Ovary (tissue), 9 donors: ENCODE measurements around the gene GTF2IRD1. TPM values are rescaled to one million over a fixed set of nuclear protein-coding genes. Genes with fewer than 3 reads are reported as not detected.
"Not testable (repeated sequence)": the region's sequence is repeated elsewhere in the genome, so short reads cannot be mapped to it uniquely, and the experiment has no call there.

Source experiments
- DNase-seq, 5 donors: peaks; one replicate each; pipeline ENCODE4 v3.0.0-alpha.2; 2019 to 2020
- H3K27ac ChIP-seq, 2 donors: fragments of 200-600 bp; one replicate each; pipeline versions ENCODE4 v1.5.1 to v1.8.0; 2019 to 2022
- H3K27me3 ChIP-seq: fragments of 200-600 bp; one replicate; pipeline ENCODE4 v1.8.0; 2022
- H3K36me3 ChIP-seq: fragments of 200-600 bp; sonication (generic); one replicate; pipeline ENCODE4 v1.5.1; 2019
- H3K4me1 ChIP-seq: one replicate; pipeline ENCODE4 v1.8.1; 2013; ENCODE audit warnings: mild to moderate bottlenecking, moderate library complexity; ENCODE audit not compliant: insufficient read depth
- H3K4me3 ChIP-seq: fragments of 200-600 bp; sonication (generic); one replicate; pipeline ENCODE4 v1.5.1; 2017
- H3K9me3 ChIP-seq, 2 donors: fragments of 200-600 bp in 1 of 2; sonication (generic) in 1 of 2; one replicate each; pipeline versions ENCODE4 v1.5.1 to v1.8.1; 2013 to 2019; ENCODE audit warnings: mild to moderate bottlenecking in 1 of 2, moderate library complexity in 1 of 2
- EP300 ChIP-seq: sonication (generic); formaldehyde crosslinking; IDR thresholded peaks from one replicate; pipeline ENCODE4 v1.6.1; 2017; ENCODE audit warnings: antibody characterized with exemption
- POLR2A ChIP-seq: fragments of 450-650 bp; IDR thresholded peaks from one replicate; pipeline ENCODE4 v1.6.1; 2017; ENCODE audit warnings: antibody characterized with exemption, mild to moderate bottlenecking, moderate library complexity
- WGBS, 3 donors: extraction: QIAGEN DNeasy Blood & Tissue Kit in 1 of 3; methylation state at CpG; one replicate each; pipeline versions ENCODE4 v1.1.5 to v1.1.7; 2013 to 2017; 5-methylcytosine and 5-hydroxymethylcytosine counted together
- intact Hi-C, 4 donors: fragments of 100-400 bp; cut with DNase I; formaldehyde crosslinking; loops; one replicate each; pipeline versions ENCODE4 v1.11.0 to v1.15.1; 2022 to 2023
- polyA plus RNA-seq, 2 donors: library from polyadenylated mRNA; stranded (reverse); fragments of 200-250 nt in 1 of 2; fragments of 350-450 nt in 1 of 2; fragmentation: Illumina TruSeq in 1 of 2; extraction: RNeasy Lipid Tissue Mini Kit (QIAGEN cat#74804) in 1 of 2; gene quantifications; one replicate each; pipeline ENCODE4 v1.2.3, GENCODE V29; 2013 to 2014
- total RNA-seq, 7 donors: library from RNA; depleted of rRNA in 2 of 7; stranded (reverse); fragments of >200 nt in 2 of 7; fragmentation: NEBNext Ultra II Directional in 3 of 7; extraction: Animal tissue kit (Norgen Biotek cat#: 25700) in 3 of 7; gene quantifications; one replicate each; pipeline versions ENCODE4 v1.1.0 to v1.2.4, GENCODE V29; 2016 to 2023
- TF ChIP-seq, protein P1 (sequence below), 3 donors: fragments of 450-650 bp in 2 of 3; fragments of 200-600 bp in 1 of 3; IDR thresholded peaks; one replicate each; pipeline versions ENCODE4 v1.5.1 to v1.8.0; 2016 to 2022; ENCODE audit warnings: antibody characterized with exemption in 3 of 3, mild to moderate bottlenecking in 1 of 3
- donor health status: DM: no; HTN: no; CAD: no; lungs with moderate emphysema.
- donor health status: DM: no; HTN: no; CAD: no.
- donor health status: Bipolar disorder and iron deficiency.
- donor health status: DM: yes; HTN: yes; CAD: no.
- donor health status: DM: no; HTN: no; CAD: no.
- donor health status: DM: yes; HTN: yes; CAD: no.

GTF2IRD1 gene
- total and polyA plus RNA-seq, 9 donors, result 12.0 to 39.0 (median 28.0) TPM

GRCh38 chr7:74424291-74424880, 29.3 kb upstream of the GTF2IRD1 start:
- Histone ChIP-seq H3K4me1 (no peaks in the 10 kb centered on the region), H3K36me3 (no peaks in the 10 kb centered on the region), H3K27me3 (no peaks in the 10 kb centered on the region), H3K27ac (no peak overlapping the region), H3K9me3 (no peaks in the 10 kb centered on the region), H3K4me3 (no peak overlapping the region)
- DNase-seq, result no peak
- 85 to 90% (median 89%) methylated on average over 10 of the region's 10 CpGs for WGBS, 3 donors
- TF ChIP-seq, protein P1, sequence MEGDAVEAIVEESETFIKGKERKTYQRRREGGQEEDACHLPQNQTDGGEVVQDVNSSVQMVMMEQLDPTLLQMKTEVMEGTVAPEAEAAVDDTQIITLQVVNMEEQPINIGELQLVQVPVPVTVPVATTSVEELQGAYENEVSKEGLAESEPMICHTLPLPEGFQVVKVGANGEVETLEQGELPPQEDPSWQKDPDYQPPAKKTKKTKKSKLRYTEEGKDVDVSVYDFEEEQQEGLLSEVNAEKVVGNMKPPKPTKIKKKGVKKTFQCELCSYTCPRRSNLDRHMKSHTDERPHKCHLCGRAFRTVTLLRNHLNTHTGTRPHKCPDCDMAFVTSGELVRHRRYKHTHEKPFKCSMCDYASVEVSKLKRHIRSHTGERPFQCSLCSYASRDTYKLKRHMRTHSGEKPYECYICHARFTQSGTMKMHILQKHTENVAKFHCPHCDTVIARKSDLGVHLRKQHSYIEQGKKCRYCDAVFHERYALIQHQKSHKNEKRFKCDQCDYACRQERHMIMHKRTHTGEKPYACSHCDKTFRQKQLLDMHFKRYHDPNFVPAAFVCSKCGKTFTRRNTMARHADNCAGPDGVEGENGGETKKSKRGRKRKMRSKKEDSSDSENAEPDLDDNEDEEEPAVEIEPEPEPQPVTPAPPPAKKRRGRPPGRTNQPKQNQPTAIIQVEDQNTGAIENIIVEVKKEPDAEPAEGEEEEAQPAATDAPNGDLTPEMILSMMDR (IDR thresholded peaks at IDR 0.05), result no peak
- TF ChIP-seq EP300, result no peak
- TF ChIP-seq POLR2A, result no peak
- intact Hi-C loops, result loop anchor here in 1 of 4 donors (10.0 kb wide), 1 partner anchor 120 kb away; no protein-coding TSS in a partner anchor

DNA sequence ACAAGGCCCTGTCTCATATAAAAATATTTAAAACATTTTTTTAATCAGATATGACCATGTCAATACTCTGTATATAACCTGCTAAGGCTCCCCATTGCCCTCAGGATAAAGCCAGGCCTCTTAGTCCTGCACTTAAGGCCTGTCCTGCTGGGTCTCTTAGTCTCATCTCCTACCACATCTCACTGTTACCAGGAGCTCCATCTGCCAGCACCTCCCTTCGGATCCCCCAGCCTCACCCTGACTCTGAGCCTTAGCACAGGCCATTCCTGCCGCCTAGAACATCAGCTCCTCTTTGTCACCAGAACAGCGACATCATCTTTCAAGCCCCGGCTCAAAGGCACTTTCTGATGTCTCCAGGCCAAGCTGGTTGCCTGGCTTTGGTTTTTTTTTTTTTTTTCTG, 25.7 kb upstream of the GTF2IRD1 start:
- H3K36me3 ChIP-seq, result no peaks in the 10 kb centered on the region
- H3K4me1 ChIP-seq, result no peaks in the 10 kb centered on the region
- 93 to 95% (median 93%) methylated on average over 4 of the region's 4 CpGs for WGBS, 3 donors
- TF ChIP-seq, protein P1 (IDR thresholded peaks at IDR 0.05), result no peak
- TF ChIP-seq POLR2A (no peak), EP300 (no peak)
- no peaks in the 10 kb centered on the region for H3K27me3 ChIP-seq
- intact Hi-C loops, result loop anchor here in 1 of 4 donors (10.0 kb wide), 1 partner anchor 117 kb away; no protein-coding TSS in a partner anchor
- no peak for DNase-seq
- H3K4me3 ChIP-seq, result no peak overlapping the region
- H3K27ac ChIP-seq, result no peak overlapping the region
- H3K9me3 ChIP-seq, result no peaks in the 10 kb centered on the region

DNA sequence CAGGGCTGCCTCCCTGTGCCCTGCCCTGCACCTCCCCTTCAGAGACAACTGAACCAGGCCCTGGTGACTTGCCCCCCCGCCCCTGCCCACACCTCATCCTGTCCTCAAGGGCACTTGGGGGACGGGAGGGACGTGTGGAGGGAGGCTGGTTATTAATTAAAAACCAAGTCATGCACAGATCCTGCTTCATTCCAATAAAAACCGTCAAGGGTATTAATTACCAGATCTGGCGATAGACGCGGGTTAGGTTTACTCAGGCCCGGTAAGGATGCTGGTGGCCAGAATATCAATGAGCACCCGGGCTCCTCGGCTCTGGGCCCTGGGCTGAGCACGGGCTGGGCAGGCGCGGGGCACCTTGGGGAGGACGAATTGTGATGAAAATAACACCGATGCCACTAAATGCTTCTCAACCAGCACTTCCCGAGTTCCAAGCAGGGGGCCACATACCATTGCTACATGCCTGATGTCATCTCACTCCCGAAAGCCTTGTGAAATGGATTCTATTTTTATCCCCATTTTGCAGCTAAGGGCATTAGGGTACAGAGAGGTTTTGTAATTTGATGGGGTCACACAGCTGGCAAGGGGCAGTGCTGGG, 24.5 kb upstream of the GTF2IRD1 start:
- H3K27ac ChIP-seq, result no peak overlapping the region
- no peak for DNase-seq
- intact Hi-C loops, result loop anchor here in 1 of 4 donors (10.0 kb wide), 1 partner anchor 116 kb away; no protein-coding TSS in a partner anchor
- no peaks in the 10 kb centered on the region for H3K27me3 ChIP-seq
- H3K4me3 ChIP-seq, result no peak overlapping the region
- 61 to 68% (median 66%) methylated on average over 17 of the region's 17 CpGs for WGBS, 3 donors
- no peaks in the 10 kb centered on the region for H3K36me3 ChIP-seq
- no peaks in the 10 kb centered on the region for H3K4me1 ChIP-seq
- TF ChIP-seq, protein P1 (IDR thresholded peaks at IDR 0.05), result no peak
- TF ChIP-seq POLR2A, result no peak
- TF ChIP-seq EP300, result no peak
- no peaks in the 10 kb centered on the region for H3K9me3 ChIP-seq

GRCh38 chr7:74430409-74430808, 23.3 kb upstream of the GTF2IRD1 start:
- H3K9me3 ChIP-seq, DNase-seq, H3K36me3 ChIP-seq, H3K4me1 ChIP-seq, H3K27ac ChIP-seq, H3K4me3 ChIP-seq, H3K27me3 ChIP-seq: not testable (repeated sequence)
- intact Hi-C loops, result loop anchor here in 1 of 4 donors (5.0 kb wide), 1 partner anchor 102 kb away; no protein-coding TSS in a partner anchor
- WGBS, 3 donors, result 83 to 88% (median 88%) methylated on average over 9 of the region's 9 CpGs

- no peaks in the 10 kb centered on the region for H3K9me3 ChIP-seq
- no peak for DNase-seq
- H3K4me1 ChIP-seq, result no peaks in the 10 kb centered on the region
- TF ChIP-seq, protein P1 (IDR thresholded peaks at IDR 0.05), result no peak
- TF ChIP-seq EP300 (no peak), POLR2A (no peak)
- no peaks in the 10 kb centered on the region for H3K27me3 ChIP-seq
- H3K4me3 ChIP-seq, result no peak overlapping the region
- no peak overlapping the region for H3K27ac ChIP-seq
- 68 to 76% (median 72%) methylated on average over 12 of the region's 12 CpGs for WGBS, 3 donors
- intact Hi-C loops, result loop anchor here in 1 of 4 donors (5.0 kb wide), 1 partner anchor 101 kb away; no protein-coding TSS in a partner anchor
- H3K36me3 ChIP-seq, result no peaks in the 10 kb centered on the region
Measured at GRCh38 chr7:74430961-74431466, 22.7 kb upstream of the GTF2IRD1 start.

DNA sequence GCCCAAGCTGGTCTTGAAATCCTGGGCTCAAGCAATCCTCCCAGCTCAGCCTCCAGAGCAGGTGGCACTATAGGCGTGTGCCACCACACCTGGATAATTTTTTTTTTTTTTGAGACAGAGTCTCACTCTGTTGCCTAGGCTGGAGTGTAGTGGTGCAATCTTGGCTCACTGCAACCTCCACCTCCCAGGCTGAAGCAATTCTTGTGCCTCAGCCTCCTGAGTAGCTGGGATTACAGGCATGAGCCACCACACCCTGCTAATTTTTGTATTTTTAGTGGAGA, 16.5 kb upstream of the GTF2IRD1 start:
- not testable (repeated sequence) for H3K9me3 ChIP-seq, H3K4me1 ChIP-seq, H3K27ac ChIP-seq, H3K4me3 ChIP-seq, H3K27me3 ChIP-seq, H3K36me3 ChIP-seq, DNase-seq
- intact Hi-C loops, result loop anchor here in 1 of 4 donors (5.0 kb wide), 2 partner anchors 50 to 185 kb away; no protein-coding TSS in a partner anchor
- 81 to 92% (median 86%) methylated on average over 1 of the region's 1 CpG for WGBS, 3 donors
